ENCODE measurements around the gene GATD1.

Gene GATD1

GRCh38 chr11:776561-777287, 563 bp downstream of the GATD1 start:
- peak; percentile 54 to 67 for DNase-seq

- no peak for DNase-seq
Observed at GRCh38 chr11:776263-776560, 1.1 kb downstream of the GATD1 start.

- no peak for DNase-seq
Observed at GRCh38 chr11:774873-775592, 2.3 kb downstream of the GATD1 start.

- no peak for DNase-seq
Observed at GRCh38 chr11:773830-774229, 3.5 kb downstream of the GATD1 start.

GRCh38 chr11:773425-773824, 3.9 kb downstream of the GATD1 start:
- no peak for DNase-seq

GRCh38 chr11:772429-773390, 4.6 kb downstream of the GATD1 start:
- DNase-seq: no peak

- DNase-seq: no peak
Observed at GRCh38 chr11:771617-772204, 5.6 kb downstream of the GATD1 start.

- DNase-seq: no peak
Observed at GRCh38 chr11:770642-771616, 6.4 kb downstream of the GATD1 start.

- DNase-seq: no peak
Observed at GRCh38 chr11:769887-770641, 7.2 kb downstream of the GATD1 start.

GRCh38 chr11:767238-767637, 10.0 kb downstream of the GATD1 start:
- DNase-seq: no peak

- no peak for DNase-seq
Observed at GRCh38 chr11:766936-767210, 10.4 kb downstream of the GATD1 start.

- no peak for DNase-seq
Observed at GRCh38 chr11:766106-766935, 11.0 kb downstream of the GATD1 start.

- DNase-seq: no peak
Observed at GRCh38 chr11:765802-766091, 11.5 kb downstream of the GATD1 start.

- peak; percentile 72 to 77 for DNase-seq
Observed at GRCh38 chr11:765025-765801, 12.1 kb downstream of the GATD1 start.

- no peak for DNase-seq
Observed at GRCh38 chr11:764322-765024, 12.8 kb downstream of the GATD1 start.

GRCh38 chr11:763549-764321, 13.6 kb downstream of the GATD1 start:
- DNase-seq: no peak

- DNase-seq: no peak
Observed at GRCh38 chr11:763073-763463, 14.2 kb downstream of the GATD1 start.

- no peak for DNase-seq
Observed at GRCh38 chr11:762421-763072, 14.7 kb downstream of the GATD1 start.

Data from activated T-cell treated with anti-CD3 and anti-CD28 coated beads, Interleukin-2, amount 50 U/mL, for 48 hours (primary cell).